SK-N-SH (cell line): ENCODE data around the gene MRPL19. TPM values are rescaled to one million over a fixed set of nuclear protein-coding genes. Genes with fewer than 3 reads are reported as not detected.

ENCODE experiments used
- CTCF ChIA-PET: fragments of 300-600, 350-600 bp; formaldehyde crosslinking; extraction: SDS; loops from one replicate; lab custom pipeline; 2021; lab: Yijun Ruan, JAX
- POLR2A ChIA-PET: fragments of 350-600 bp; sonication (Branson Sonifier 250); formaldehyde crosslinking; extraction: SDS; loops from one replicate; lab custom pipeline; 2020; ENCODE audit warnings: antibody characterized with exemption, inconsistent platforms; lab: Yijun Ruan, JAX
- DNase-seq: peaks from one replicate; pipeline ENCODE4 v3.0.0; 2012
- H2AFZ ChIP-seq: fragments of 200-600 bp; sonication (generic); 2 replicates; pipeline ENCODE4 v1.8.1; 2016; ENCODE audit warnings: antibody characterized with exemption, mild to moderate bottlenecking, low read depth
- H3F3A ChIP-seq: fragments of 200-600 bp; sonication (generic); replicated peaks from 2 replicates; pipeline ENCODE3; 2016; ENCODE audit warnings: antibody characterized with exemption, mild to moderate bottlenecking; ENCODE audit not compliant: insufficient read depth
- H3K27ac ChIP-seq, 2 experiments: fragments of 200-500 bp in 1 of 2; fragments of 200-600 bp in 1 of 2; sonication (Bioruptor generic) in 1 of 2; sonication (generic), shearing (Covaris generic) in 1 of 2; 2 replicates each; pipeline versions ENCODE4 v1.5.1 to v1.6.1; 2014 to 2016; ENCODE audit warnings: low read depth in 2 of 2, inconsistent platforms in 1 of 2, low read length in 1 of 2, mild to moderate bottlenecking in 1 of 2, mixed read lengths in 1 of 2
- H3K27me3 ChIP-seq: fragments of 200-600 bp; sonication (generic), shearing (Covaris generic); 2 replicates; pipeline ENCODE4 v1.6.1; 2016; ENCODE audit warnings: mixed run types; ENCODE audit not compliant: insufficient read depth
- H3K36me3 ChIP-seq, 2 experiments: fragments of 200-500 bp in 1 of 2; fragments of 200-600 bp in 1 of 2; sonication (Bioruptor generic) in 1 of 2; sonication (generic) in 1 of 2; replicated peaks in 1 of 2; 2 replicates each; pipeline versions ENCODE3 to v1.5.1; 2014 to 2016; ENCODE audit warnings: low read length in 1 of 2, mild to moderate bottlenecking in 1 of 2; ENCODE audit not compliant: insufficient read depth in 2 of 2, control insufficient read depth in 1 of 2
- H3K4me1 ChIP-seq, 2 experiments: fragments of 200-500 bp in 1 of 2; fragments of 200-600 bp in 1 of 2; sonication (Bioruptor generic) in 1 of 2; sonication (generic), shearing (Covaris generic) in 1 of 2; 2 replicates each; pipeline versions ENCODE4 v1.5.1 to v1.6.1; 2014 to 2016; ENCODE audit warnings: low read depth in 1 of 2, low read length in 1 of 2, mixed run types in 1 of 2; ENCODE audit not compliant: insufficient read depth in 2 of 2, control insufficient read depth in 1 of 2
- H3K4me2 ChIP-seq: fragments of 200-600 bp; sonication (generic), shearing (Covaris generic); 2 replicates; pipeline ENCODE4 v1.6.1; 2017; ENCODE audit warnings: mixed run types
- H3K4me3 ChIP-seq, 2 experiments: fragments of 200-500 bp in 1 of 2; fragments of 200-600 bp in 1 of 2; sonication (Bioruptor generic) in 1 of 2; sonication (generic), shearing (Covaris generic) in 1 of 2; 2 replicates each; pipeline versions ENCODE4 v1.5.1 to v1.8.1; 2014 to 2016; ENCODE audit warnings: low read depth in 2 of 2, inconsistent platforms in 1 of 2, low read length in 1 of 2, mild to moderate bottlenecking in 1 of 2, mixed read lengths in 1 of 2, moderate library complexity in 1 of 2
- H3K79me2 ChIP-seq: fragments of 200-600 bp; sonication (generic); 2 replicates; pipeline ENCODE4 v1.8.1; 2017; ENCODE audit warnings: mild to moderate bottlenecking; ENCODE audit not compliant: insufficient read depth
- H3K9ac ChIP-seq: fragments of 200-600 bp; sonication (generic); 2 replicates; pipeline ENCODE4 v1.6.1; 2017; ENCODE audit warnings: mixed run types
- H3K9me2 ChIP-seq: fragments of 200-600 bp; sonication (generic); 2 replicates; pipeline ENCODE4 v1.6.1; 2017; ENCODE audit warnings: mixed run types
- H3K9me3 ChIP-seq: fragments of 200-600 bp; sonication (generic); 2 replicates; pipeline ENCODE4 v1.6.1; 2017; ENCODE audit warnings: mixed run types, mild to moderate bottlenecking, moderate library complexity
- H4K20me1 ChIP-seq: fragments of 200-600 bp; sonication (generic); 2 replicates; pipeline ENCODE4 v1.6.1; 2017; ENCODE audit warnings: mild to moderate bottlenecking, mixed run types; ENCODE audit not compliant: insufficient read depth
- ELF1 ChIP-seq: IDR thresholded peaks from 2 replicates; pipeline ENCODE4 v1.4.0; 2012
- EP300 ChIP-seq, 2 experiments: IDR thresholded peaks; 2 replicates each; pipeline versions ENCODE4 v1.4.0 to v1.6.1; 2012; ENCODE audit warnings: borderline replicate concordance in 1 of 2, low read depth in 1 of 2, low read length in 1 of 2
- FOSL2 ChIP-seq: IDR thresholded peaks from 2 replicates; pipeline ENCODE4 v1.4.0; 2012; ENCODE audit warnings: low read depth, mild to moderate bottlenecking, moderate library complexity, borderline replicate concordance
- FOXM1 ChIP-seq: IDR thresholded peaks from 2 replicates; pipeline ENCODE4 v1.4.0; 2012; ENCODE audit warnings: low read depth, mild to moderate bottlenecking
- MXI1 ChIP-seq: IDR thresholded peaks from 2 replicates; pipeline ENCODE4 v1.6.1; 2012; ENCODE audit warnings: mild to moderate bottlenecking, low read depth, low read length, improper control_type of control experiment
- POLR2AphosphoS5 ChIP-seq: IDR thresholded peaks from 2 replicates; pipeline ENCODE4 v1.6.1; 2012; ENCODE audit warnings: low read depth, low read length
- RAD21 ChIP-seq: IDR thresholded peaks from 2 replicates; pipeline ENCODE4 v1.6.1; 2012; ENCODE audit warnings: mild to moderate bottlenecking, low read length
- RFX5 ChIP-seq: IDR thresholded peaks from 2 replicates; pipeline ENCODE4 v1.6.1; 2012; ENCODE audit warnings: mild to moderate bottlenecking, improper control_type of control experiment, low read length
- TCF12 ChIP-seq: IDR thresholded peaks from 2 replicates; pipeline ENCODE4 v1.4.0; 2012
- WGBS: methylation state at CpG from one replicate; pipeline ENCODE4 v1.1.6; 2017; ENCODE audit warnings: low lambda C conversion rate; 5-methylcytosine and 5-hydroxymethylcytosine counted together
- polyA plus RNA-seq, 3 experiments: library from polyadenylated mRNA; depleted of rRNA; stranded (reverse); fragments of >200 nt; gene quantifications; 2 replicates each; pipeline ENCODE4 v1.2.3, GENCODE V29; 2012
- TF ChIP-seq, protein P1 (sequence below): IDR thresholded peaks from 2 replicates; pipeline ENCODE4; 2012
- TF ChIP-seq, protein P2 (sequence below): fragments of 150-350 bp; IDR thresholded peaks from 2 replicates; pipeline ENCODE4 v1.6.1; 2017; ENCODE audit warnings: antibody characterized with exemption, low read length, low read depth, borderline replicate concordance
- TF ChIP-seq, protein P3 (sequence below): fragments of 150-350 bp; IDR thresholded peaks from 2 replicates; pipeline ENCODE4 v1.6.1; 2016; ENCODE audit warnings: mild to moderate bottlenecking, low read depth, low read length

The MRPL19 gene
- polyA plus RNA-seq, 1 of the 3 experiments (the other 2 are of a cell fraction) = 15.4 TPM

DNA sequence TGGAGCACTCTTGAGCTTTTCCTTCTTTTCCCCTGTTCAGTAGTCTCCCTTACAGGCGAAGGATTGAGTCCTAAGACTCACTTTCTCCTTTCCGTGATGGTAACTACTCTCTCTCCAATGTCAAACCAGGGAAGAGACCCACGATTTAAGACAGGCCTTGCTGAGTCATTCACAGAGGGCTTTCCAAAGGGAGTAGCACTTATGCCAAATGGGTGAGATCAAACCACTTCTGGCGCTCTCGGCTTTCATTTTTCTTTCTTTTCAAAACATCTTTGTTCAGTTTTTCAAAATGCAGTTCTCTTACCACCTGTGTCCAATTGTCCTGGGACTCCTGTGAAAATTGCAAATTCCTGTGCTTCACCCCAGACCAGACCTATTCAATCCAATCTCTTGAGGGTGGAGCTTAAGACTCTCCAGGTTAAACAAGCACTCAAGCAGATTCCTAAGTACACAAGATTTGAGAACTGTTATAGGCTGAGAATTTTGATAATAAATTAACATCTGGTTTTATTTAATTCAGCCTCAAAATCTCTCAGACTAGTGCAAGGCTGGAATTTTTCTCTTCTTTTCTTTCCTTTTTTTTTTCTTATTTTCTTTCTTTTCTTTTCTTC lies 14.4 kb upstream of the MRPL19 start:
- DNase-seq = no peak
- POLR2A ChIA-PET = no interaction called here
- Histone ChIP-seq H3K27me3 (no peaks in the 10 kb centered on the region), H4K20me1 (no peaks in the 10 kb centered on the region), H3K36me3 (no peaks in the 10 kb centered on the region), H3K79me2 (no peaks in the 10 kb centered on the region), H3K27ac (peak overlapping the region; percentile 54 to 81; a peak in 3 of 4 replicates), H2AFZ (no peak overlapping the region), H3K9me3 (no peaks in the 10 kb centered on the region), H3K4me3 (no peak overlapping the region; a peak in 1 of 4 replicates), H3K9ac (no peak overlapping the region), H3K9me2 (no peaks in the 10 kb centered on the region), H3F3A (peaks cover 6% of the 10 kb centered on the region), H3K4me1 (peaks cover 5 to 8% of the 10 kb centered on the region in 2 experiments), H3K4me2 (0 out of 2 replicates have a peak overlapping the region, but pooled peaks have one; percentile 4)
- CTCF ChIA-PET = interaction anchor here (0.9 to 4.7 kb wide), 8 partner anchors 9 to 168 kb away, joined by 3 to 87 read pairs (median 4); no protein-coding TSS in a partner anchor
- TF ChIP-seq FOSL2 (no peak; the same call in 1 of the 2 replicates), TCF12 (peak; percentile 58)
- WGBS = 65% methylated on average over 5 of the region's 5 CpGs

DNA sequence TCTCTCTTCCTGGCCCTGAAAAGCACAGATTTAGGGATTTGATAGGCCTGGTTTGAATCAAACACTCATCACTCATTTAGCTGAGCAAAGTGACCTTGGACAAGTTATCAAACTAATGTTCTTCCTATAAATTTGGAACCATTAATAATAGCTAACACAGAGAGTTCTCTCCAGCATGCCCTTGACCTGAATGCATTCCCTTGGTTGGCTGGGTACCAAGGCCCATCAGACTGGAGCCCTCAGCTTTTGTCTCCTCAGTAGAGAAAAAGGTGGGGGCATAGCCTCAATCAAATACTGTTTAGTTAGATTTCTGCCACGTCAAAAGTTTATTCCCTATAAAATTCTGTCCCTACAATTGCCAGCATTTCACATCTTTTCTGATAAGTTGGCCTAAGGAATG lies 13.8 kb upstream of the MRPL19 start:
- Histone ChIP-seq H3K27me3 (no peaks in the 10 kb centered on the region; the same call in 1 of the 2 replicates), H3K9me3 (no peaks in the 10 kb centered on the region), H3K4me1 (peaks cover 8 to 11% of the 10 kb centered on the region in 2 experiments), H3K4me2 (no peak overlapping the region), H3F3A (peaks cover 5% of the 10 kb centered on the region), H2AFZ (no peak overlapping the region), H4K20me1 (no peaks in the 10 kb centered on the region), H3K36me3 (no peaks in the 10 kb centered on the region), H3K79me2 (no peaks in the 10 kb centered on the region), H3K4me3 (no peak overlapping the region), H3K9me2 (no peaks in the 10 kb centered on the region), H3K27ac (peak overlapping the region; percentile 54 to 81; a peak in 3 of 4 replicates), H3K9ac (no peak overlapping the region)
- no peak for DNase-seq
- CTCF ChIA-PET = interaction anchor here (0.9 to 1.8 kb wide), 6 partner anchors 8 to 169 kb away, joined by 3 to 10 read pairs (median 4); no protein-coding TSS in a partner anchor
- 85% methylated on average over 1 of the region's 1 CpG for WGBS
- TF ChIP-seq RAD21 = no peak
- no peak for TF ChIP-seq FOSL2
- TF ChIP-seq, protein P1, sequence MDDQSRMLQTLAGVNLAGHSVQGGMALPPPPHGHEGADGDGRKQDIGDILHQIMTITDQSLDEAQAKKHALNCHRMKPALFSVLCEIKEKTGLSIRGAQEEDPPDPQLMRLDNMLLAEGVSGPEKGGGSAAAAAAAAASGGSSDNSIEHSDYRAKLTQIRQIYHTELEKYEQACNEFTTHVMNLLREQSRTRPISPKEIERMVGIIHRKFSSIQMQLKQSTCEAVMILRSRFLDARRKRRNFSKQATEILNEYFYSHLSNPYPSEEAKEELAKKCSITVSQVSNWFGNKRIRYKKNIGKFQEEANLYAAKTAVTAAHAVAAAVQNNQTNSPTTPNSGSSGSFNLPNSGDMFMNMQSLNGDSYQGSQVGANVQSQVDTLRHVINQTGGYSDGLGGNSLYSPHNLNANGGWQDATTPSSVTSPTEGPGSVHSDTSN = no peak
- peak; percentile 24; the same call in 1 of the 2 replicates for TF ChIP-seq TCF12
- POLR2A ChIA-PET = no interaction called here

DNA sequence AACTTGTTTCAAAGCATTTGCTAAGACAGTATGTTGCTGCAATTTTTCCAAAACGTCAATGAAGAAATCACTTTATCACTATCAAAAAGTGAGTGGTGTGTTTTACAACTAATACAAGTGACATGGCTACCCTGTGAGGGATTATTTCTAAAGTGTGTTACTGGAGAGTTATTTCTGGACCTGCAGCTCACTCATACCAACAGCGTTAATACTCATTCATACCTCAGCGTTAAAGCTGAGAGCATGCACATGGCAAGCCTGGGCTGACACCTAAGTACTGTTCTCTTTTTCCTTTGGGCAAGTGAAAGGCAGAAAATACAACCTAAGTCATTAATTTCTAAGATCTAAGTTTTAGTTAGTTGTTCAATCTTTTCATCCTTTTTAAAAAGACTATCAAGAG lies 13.0 kb upstream of the MRPL19 start:
- no peak for DNase-seq
- no peaks in the 10 kb centered on the region; the same call in 1 of the 2 replicates for H3K27me3 ChIP-seq
- no peaks in the 10 kb centered on the region for H3F3A ChIP-seq
- H3K4me2 ChIP-seq = no peak overlapping the region
- no peaks in the 10 kb centered on the region for H3K9me3 ChIP-seq
- H3K9ac ChIP-seq = no peak overlapping the region
- CTCF ChIA-PET = no interaction called here
- H3K36me3 ChIP-seq = no peaks in the 10 kb centered on the region
- H3K27ac ChIP-seq = no peak overlapping the region
- no peaks in the 10 kb centered on the region for H3K79me2 ChIP-seq
- H3K4me1 ChIP-seq = peaks cover 8 to 12% of the 10 kb centered on the region in 2 experiments
- H3K4me3 ChIP-seq = no peak overlapping the region
- POLR2A ChIA-PET = no interaction called here
- H3K9me2 ChIP-seq = no peaks in the 10 kb centered on the region
- TF ChIP-seq, protein P2, sequence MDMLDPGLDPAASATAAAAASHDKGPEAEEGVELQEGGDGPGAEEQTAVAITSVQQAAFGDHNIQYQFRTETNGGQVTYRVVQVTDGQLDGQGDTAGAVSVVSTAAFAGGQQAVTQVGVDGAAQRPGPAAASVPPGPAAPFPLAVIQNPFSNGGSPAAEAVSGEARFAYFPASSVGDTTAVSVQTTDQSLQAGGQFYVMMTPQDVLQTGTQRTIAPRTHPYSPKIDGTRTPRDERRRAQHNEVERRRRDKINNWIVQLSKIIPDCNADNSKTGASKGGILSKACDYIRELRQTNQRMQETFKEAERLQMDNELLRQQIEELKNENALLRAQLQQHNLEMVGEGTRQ = no peak
- TF ChIP-seq POLR2AphosphoS5 (no peak), FOXM1 (no peak), TCF12 (no peak), RFX5 (no peak), MXI1 (no peak), EP300 (IDR thresholded peaks at IDR 0.05; ENCODE audit: borderline replicate concordance in 1 of 2, low read depth in 1 of 2, low read length in 1 of 2) (no peak), ELF1 (no peak)
- TF ChIP-seq, protein P3, sequence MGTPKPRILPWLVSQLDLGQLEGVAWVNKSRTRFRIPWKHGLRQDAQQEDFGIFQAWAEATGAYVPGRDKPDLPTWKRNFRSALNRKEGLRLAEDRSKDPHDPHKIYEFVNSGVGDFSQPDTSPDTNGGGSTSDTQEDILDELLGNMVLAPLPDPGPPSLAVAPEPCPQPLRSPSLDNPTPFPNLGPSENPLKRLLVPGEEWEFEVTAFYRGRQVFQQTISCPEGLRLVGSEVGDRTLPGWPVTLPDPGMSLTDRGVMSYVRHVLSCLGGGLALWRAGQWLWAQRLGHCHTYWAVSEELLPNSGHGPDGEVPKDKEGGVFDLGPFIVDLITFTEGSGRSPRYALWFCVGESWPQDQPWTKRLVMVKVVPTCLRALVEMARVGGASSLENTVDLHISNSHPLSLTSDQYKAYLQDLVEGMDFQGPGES = no peak
- TF ChIP-seq, protein P1 = no peak
- H4K20me1 ChIP-seq = no peaks in the 10 kb centered on the region
- H2AFZ ChIP-seq = 0 out of 2 replicates have a peak overlapping the region, but pooled peaks have one; percentile 3
- 45% methylated on average over 3 of the region's 3 CpGs for WGBS
